Activated CD8-positive, alpha-beta T cell treated with anti-CD3 and anti-CD28 coated beads for 36 hours (primary cell): ENCODE data around the gene CEACAM21. TPM values are rescaled to one million over a fixed set of nuclear protein-coding genes. Genes with fewer than 3 reads are reported as not detected.

Experiments
- ATAC-seq: fragments of 200-7000 bp; cut with Tn5 transposase; one replicate; pipeline ENCODE4 v1.10.0; 2021; ENCODE audit warnings: mild to moderate bottlenecking, moderate library complexity
- CTCF ChIA-PET: fragments of 350-600 bp; sonication (Branson Sonifier 250); formaldehyde crosslinking; loops from one replicate; lab custom pipeline; 2021; ENCODE audit warnings: antibody characterized with exemption; lab: Charles Lee
- POLR2A ChIA-PET: fragments of 350-600 bp; sonication (Branson Sonifier 250); formaldehyde crosslinking; loops from one replicate; lab custom pipeline; 2021; ENCODE audit warnings: antibody characterized with exemption; lab: Charles Lee
- DNase-seq: peaks from one replicate; pipeline ENCODE4 v3.0.0-alpha.2; 2020
- H3K27ac Mint-ChIP-seq: one replicate; pipeline ENCODE4 v1.8.0; 2021; ENCODE audit warnings: mild to moderate bottlenecking, mixed read lengths
- H3K27me3 Mint-ChIP-seq: one replicate; pipeline ENCODE4 v1.8.0; 2021; ENCODE audit warnings: mixed read lengths
- H3K36me3 Mint-ChIP-seq: one replicate; pipeline ENCODE4 v1.8.0; 2021; ENCODE audit warnings: low read depth, mixed read lengths
- H3K4me1 Mint-ChIP-seq: one replicate; pipeline ENCODE4 v1.8.0; 2021; ENCODE audit warnings: low read depth, mixed read lengths
- H3K4me3 Mint-ChIP-seq: one replicate; pipeline ENCODE4 v1.8.0; 2021; ENCODE audit warnings: mild to moderate bottlenecking, moderate library complexity, mixed read lengths
- H3K9me3 Mint-ChIP-seq: one replicate; pipeline ENCODE4 v1.8.0; 2021; ENCODE audit warnings: mixed read lengths
- CTCF ChIP-seq: fragments of 200-600 bp; IDR thresholded peaks from one replicate; pipeline ENCODE4 v1.8.0; 2022; ENCODE audit warnings: antibody characterized with exemption, mild to moderate bottlenecking
- intact Hi-C: fragments of 100-400 bp; cut with micrococcal nuclease; formaldehyde crosslinking; loops from one replicate; pipeline ENCODE4 v1.10.0; 2022
- total RNA-seq, 2 experiments: library from RNA; stranded (reverse); gene quantifications; one replicate each; pipeline ENCODE4 v1.2.3, GENCODE V29; 2021

The CEACAM21 gene
- total RNA-seq, 2 experiments from 2014 or later = 17.7 to 19.8 TPM

GRCh38 chr19:41620171-41620570, 44.2 kb downstream of the CEACAM21 start:
- ChIA-PET POLR2A (no interaction called here), CTCF (no interaction called here)
- Mint-ChIP-seq H3K27ac (no peak overlapping the region), H3K9me3 (no peaks in the 10 kb centered on the region), H3K4me1 (no peaks in the 10 kb centered on the region), H3K27me3 (peaks cover 11% of the 10 kb centered on the region), H3K4me3 (no peak overlapping the region), H3K36me3 (no peaks in the 10 kb centered on the region)
- no peak for DNase-seq
- no peak for ATAC-seq
- intact Hi-C loops = no loop called here
- TF ChIP-seq CTCF = no peak

- Mint-ChIP-seq H3K27me3 (peaks cover 13% of the 10 kb centered on the region), H3K27ac (no peak overlapping the region), H3K9me3 (no peaks in the 10 kb centered on the region), H3K4me3 (no peak overlapping the region), H3K4me1 (no peaks in the 10 kb centered on the region), H3K36me3 (no peaks in the 10 kb centered on the region)
- DNase-seq (no peak), ATAC-seq (no peak)
- TF ChIP-seq CTCF = no peak
- intact Hi-C loops = no loop called here
- ChIA-PET CTCF (no interaction called here), POLR2A (no interaction called here)
These were observed 45.3 kb downstream of the CEACAM21 start for GRCh38 chr19:41621226-41621625.

GRCh38 chr19:41621654-41622053, 45.7 kb downstream of the CEACAM21 start:
- Mint-ChIP-seq H3K27me3 (peaks cover 17% of the 10 kb centered on the region), H3K4me1 (no peaks in the 10 kb centered on the region), H3K9me3 (no peaks in the 10 kb centered on the region), H3K36me3 (no peaks in the 10 kb centered on the region), H3K4me3 (no peak overlapping the region), H3K27ac (no peak overlapping the region)
- ChIA-PET POLR2A (no interaction called here), CTCF (no interaction called here)
- no peak for ATAC-seq
- intact Hi-C loops = no loop called here
- no peak for DNase-seq
- no peak for TF ChIP-seq CTCF

- no peak overlapping the region for H3K27ac Mint-ChIP-seq
- ChIA-PET POLR2A (no interaction called here), CTCF (no interaction called here)
- no peak overlapping the region for H3K4me3 Mint-ChIP-seq
- DNase-seq = no peak
- no peaks in the 10 kb centered on the region for H3K36me3 Mint-ChIP-seq
- intact Hi-C loops = no loop called here
- peaks cover 22% of the 10 kb centered on the region for H3K27me3 Mint-ChIP-seq
- no peaks in the 10 kb centered on the region for H3K9me3 Mint-ChIP-seq
- no peak for ATAC-seq
- no peak for TF ChIP-seq CTCF
- no peaks in the 10 kb centered on the region for H3K4me1 Mint-ChIP-seq
These were observed 47.4 kb downstream of the CEACAM21 start for GRCh38 chr19:41623360-41623759.

- TF ChIP-seq CTCF = no peak
- ChIA-PET POLR2A (interaction anchor here (0.6 kb wide), 1 partner anchor 180 kb away, joined by 4 read pairs; no protein-coding TSS in a partner anchor), CTCF (interaction anchor here (1.4 kb wide), 1 partner anchor 17 kb away, joined by 6 read pairs; no protein-coding TSS in a partner anchor)
- Mint-ChIP-seq H3K27ac (no peak overlapping the region), H3K9me3 (no peaks in the 10 kb centered on the region), H3K27me3 (peaks cover 28% of the 10 kb centered on the region), H3K4me3 (no peak overlapping the region), H3K4me1 (no peaks in the 10 kb centered on the region), H3K36me3 (no peaks in the 10 kb centered on the region)
- DNase-seq = no peak
- ATAC-seq = no peak
- intact Hi-C loops = no loop called here
These were observed 48.5 kb downstream of the CEACAM21 start for GRCh38 chr19:41624515-41624914.
